Measurements from ENCODE around the gene VARS1.
"Not testable (repeated sequence)": the region's sequence is repeated elsewhere in the genome, so short reads cannot be mapped to it uniquely, and the experiment has no call there.

VARS1 gene

GRCh38 chr6:31795616-31796298, at the start of gene VARS1:
TSS of gene VARS1 (minus strand) at chr6:31795752. CDS start at chr6:31795217, 535 bp downstream.
- DNase-seq = peak; percentile 42

GRCh38 chr6:31844507-31844906, 49.0 kb upstream of the VARS1 start:
- no peak for DNase-seq

DNA sequence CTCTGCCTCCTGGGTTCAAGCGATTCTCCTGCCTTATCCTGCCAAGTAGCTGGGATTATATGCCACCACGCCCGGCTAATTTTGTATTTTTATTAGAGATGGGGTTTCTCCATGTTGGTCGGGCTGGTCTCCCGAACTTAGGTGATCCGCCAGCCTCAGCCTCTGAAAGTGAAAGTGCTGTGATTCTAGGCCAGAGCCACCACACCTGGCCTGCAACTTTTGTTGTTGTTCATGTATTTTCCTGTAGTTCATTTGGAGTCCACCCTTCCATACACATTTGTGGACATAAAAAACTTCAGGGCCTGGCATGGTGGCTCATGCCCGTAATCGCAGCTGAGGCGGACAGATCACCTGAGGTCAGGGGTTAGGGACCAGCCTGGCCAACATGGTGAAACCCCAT, 46.5 kb upstream of the VARS1 start:
- no peak for DNase-seq

- DNase-seq = not testable (repeated sequence)
Observed at GRCh38 chr6:31839779-31840126, 44.2 kb upstream of the VARS1 start.

- no peak for DNase-seq
Observed at GRCh38 chr6:31838968-31839367, 43.4 kb upstream of the VARS1 start.

- not testable (repeated sequence) for DNase-seq
Observed at GRCh38 chr6:31838114-31838553, 42.6 kb upstream of the VARS1 start.

DNA sequence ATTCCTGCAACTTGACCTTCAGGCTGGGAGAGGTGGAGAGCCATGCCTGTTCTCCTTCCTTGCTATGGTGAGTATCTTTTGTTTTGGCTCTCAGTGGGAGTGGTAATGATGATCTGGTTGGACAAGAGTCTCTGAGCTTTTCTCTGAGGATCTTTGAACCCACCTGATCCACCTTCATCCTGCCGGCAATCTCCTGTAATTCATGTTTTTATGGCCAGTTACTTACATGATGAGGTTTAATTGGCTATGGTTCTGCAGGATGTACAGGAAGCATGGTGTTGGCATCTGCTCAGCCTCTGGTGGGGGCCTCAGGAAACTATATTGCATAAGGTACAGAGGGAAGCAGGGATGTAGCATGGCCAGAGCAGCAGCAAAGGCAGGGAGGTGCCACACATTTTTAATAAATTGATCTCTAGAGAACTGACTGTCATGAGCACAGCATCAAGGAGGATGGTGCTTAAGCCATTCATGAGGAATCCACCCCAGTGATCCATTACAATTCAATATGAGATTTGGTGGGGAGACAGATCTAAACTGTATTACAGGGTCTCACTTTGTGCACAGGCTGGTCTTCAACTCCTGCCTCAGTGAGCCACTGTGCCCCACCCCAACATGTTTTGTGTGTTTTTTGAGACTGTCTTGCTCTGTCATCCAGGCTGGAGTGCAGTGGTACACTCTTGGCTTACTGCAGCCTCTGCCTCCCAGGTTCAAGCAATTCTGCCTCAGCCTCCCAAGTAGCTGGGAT, 42.0 kb upstream of the VARS1 start:
- no peak for DNase-seq

DNA sequence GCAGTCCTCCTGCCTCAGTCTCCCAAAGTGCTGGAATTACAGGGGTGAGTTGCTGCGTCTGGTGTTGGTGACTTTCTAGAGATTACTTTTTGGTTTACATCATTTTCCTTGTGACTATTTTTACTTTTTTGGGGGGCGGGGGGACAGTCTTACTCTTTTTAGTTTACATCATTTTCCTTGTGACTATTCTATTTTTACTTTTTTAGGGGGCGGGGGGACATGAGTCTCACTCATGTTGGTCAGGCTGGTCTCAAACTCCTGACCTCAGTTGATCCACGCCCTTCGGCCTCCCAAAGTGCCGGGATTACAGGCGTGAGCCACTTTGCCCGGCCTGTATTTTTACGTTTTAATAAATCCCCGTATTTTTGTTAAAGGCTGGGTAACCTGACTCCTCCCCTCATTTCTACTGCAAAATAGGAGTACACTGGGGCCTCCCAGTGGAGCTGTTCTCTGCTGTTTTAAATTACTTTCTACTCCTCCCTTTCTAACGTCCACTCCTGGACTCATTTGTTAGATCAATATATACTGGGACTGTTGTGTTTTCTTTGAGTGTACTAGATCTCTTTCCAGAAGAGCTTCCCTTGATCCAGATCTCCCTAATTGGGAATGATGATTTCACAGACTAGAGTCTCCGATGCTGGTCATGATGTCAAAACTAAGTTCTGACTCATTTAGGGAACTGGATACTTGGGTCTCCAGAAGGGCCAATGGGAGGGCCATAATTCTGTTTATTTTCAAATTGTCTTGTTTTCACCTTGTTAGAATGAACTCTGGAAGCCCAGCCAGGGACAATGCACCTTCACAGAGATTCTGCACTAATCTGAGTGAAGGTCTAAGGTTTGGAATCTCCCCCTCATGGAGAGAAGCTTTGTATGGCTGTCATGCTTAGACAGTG, 41.2 kb upstream of the VARS1 start:
- no peak for DNase-seq

- DNase-seq = no peak
Observed at GRCh38 chr6:31836047-31836473, 40.5 kb upstream of the VARS1 start.

DNA sequence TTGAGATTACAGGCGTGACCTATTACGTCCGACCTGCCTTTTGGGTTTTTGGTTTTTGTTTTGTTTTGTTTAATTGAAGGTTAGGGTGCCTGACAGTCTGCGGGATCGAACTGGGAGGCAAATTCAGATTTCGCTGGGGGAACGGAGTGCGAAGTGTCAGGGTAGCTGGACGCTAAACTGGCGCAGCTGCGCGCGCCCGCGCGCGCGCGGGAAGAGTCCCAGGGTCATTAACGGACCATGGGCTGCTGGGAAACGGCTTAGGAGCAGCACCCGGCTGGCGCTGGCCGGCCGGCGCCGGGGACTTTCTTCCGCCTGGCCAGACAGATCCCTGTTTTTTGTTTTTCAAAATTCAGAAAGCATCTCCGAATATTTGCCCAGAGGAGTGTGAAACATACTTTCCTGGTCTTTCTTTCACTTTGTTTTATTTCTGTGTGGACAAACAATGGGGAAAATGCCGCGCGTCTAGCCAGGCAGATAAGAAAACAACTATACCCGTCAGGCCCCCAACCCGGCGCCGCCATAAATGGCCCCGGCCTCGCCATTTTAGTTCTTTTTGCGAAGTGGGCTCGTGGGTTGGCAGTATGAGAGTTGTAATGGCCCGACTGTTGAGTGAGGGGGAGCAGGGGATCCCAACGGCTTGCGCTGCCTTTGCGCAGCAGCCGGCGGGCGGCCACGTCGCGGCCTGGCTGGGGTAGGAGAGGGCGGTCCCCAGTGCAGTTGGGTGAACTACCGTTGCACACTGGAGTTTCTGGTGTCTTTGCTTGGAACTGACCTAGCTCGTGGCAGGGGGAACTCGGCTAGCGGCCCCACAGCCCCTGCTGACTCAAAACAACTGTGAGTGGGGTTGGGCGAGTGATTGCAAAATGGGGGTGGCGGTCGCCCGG, 39.1 kb upstream of the VARS1 start:
- DNase-seq = peak; percentile 41

GRCh38 chr6:31831350-31832215, 36.0 kb upstream of the VARS1 start:
- no peak for DNase-seq

GRCh38 chr6:31830886-31831335, 35.4 kb upstream of the VARS1 start:
- DNase-seq = no peak

DNA sequence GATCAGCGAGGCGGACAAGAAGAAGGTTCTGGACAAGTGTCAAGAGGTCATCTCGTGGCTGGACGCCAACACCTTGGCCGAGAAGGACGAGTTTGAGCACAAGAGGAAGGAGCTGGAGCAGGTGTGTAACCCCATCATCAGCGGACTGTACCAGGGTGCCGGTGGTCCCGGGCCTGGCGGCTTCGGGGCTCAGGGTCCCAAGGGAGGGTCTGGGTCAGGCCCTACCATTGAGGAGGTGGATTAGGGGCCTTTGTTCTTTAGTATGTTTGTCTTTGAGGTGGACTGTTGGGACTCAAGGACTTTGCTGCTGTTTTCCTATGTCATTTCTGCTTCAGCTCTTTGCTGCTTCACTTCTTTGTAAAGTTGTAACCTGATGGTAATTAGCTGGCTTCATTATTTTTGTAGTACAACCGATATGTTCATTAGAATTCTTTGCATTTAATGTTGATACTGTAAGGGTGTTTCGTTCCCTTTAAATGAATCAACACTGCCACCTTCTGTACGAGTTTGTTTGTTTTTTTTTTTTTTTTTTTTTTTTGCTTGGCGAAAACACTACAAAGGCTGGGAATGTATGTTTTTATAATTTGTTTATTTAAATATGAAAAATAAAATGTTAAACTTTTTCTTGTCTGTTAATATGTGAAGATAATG, 34.2 kb upstream of the VARS1 start:
- peak; percentile 40 for DNase-seq

- DNase-seq = peak; percentile 99
Observed at GRCh38 chr6:31827286-31828079, 31.9 kb upstream of the VARS1 start, which contains the start of gene HSPA1B. TSS of gene HSPA1B (plus strand) at chr6:31827738. CDS start at chr6:31827951, 213 bp downstream.

- no peak for DNase-seq
Observed at GRCh38 chr6:31826793-31827285, 31.3 kb upstream of the VARS1 start.

DNA sequence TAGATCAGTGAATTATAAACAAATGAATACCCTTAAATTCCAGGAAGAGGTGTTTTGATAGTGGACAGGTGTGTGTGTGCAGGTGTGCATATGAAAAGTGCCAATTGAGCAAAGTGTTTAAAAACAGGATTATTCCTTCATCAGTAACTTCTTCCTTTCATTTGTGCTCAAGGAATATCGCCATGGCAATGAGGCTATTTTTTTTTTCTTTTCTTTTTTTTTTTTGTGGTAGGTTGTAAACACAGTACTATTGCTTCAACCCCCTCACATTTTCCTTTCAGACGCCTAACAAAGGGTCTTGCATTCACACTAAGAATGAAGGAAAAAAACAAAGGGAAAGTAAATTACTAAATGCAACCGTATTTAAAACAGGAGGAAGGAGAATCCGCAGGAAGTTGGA, 30.0 kb upstream of the VARS1 start:
- no peak for DNase-seq

- DNase-seq = not testable (repeated sequence)
Observed at GRCh38 chr6:31823592-31824196, 28.1 kb upstream of the VARS1 start.

DNA sequence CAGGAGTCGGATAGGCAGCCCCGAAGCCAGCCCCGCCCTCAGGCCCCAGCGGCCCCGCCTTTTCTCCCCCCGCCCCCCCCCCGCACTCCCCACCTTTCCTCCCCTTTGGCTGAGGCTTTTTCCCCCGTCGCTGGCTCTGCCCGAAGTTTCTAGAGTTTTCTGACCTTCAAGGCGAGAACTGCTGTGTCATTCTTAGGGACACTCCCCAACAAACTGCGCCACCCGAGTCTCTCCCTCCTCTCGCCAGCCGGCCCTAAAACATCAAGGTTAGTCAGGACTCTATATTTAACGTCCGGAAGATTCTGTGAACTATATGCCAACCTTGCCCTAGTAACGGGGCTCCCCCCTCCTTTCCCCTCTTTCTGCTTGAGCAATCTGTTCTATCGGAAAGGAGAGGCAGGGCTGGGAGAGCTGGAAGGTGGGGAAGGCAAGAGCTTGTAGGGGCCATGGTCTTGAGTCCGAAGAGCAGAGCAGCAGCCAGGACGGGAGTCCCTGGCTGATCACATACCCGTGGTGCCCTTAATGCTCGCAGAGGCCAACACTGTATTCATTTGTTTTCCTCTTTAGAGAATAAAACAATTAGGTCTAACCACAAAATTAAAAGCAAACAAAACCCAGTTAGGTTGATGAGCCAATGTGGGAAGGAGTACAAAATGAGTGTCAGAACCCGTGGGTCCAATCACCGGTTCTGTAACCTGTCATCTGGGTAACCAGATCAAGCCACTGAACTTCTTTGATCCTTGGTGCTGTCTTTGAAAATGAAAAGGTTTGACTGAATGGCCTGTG, 26.7 kb upstream of the VARS1 start:
- no peak for DNase-seq

Measured in NCI-H1436 treated with DMSO at 0.1 percent for 48 hours (cell line).